HFF-Myc (cell line): ENCODE data around the gene PLEKHA3.

Experiments
- DNase-seq: peaks from one replicate; pipeline ENCODE4 v3.0.0-alpha.2; 2011; ENCODE audit warnings: low read depth; ENCODE audit errors: extremely low read depth
- H3K4me3 ChIP-seq: replicated peaks from 2 replicates; pipeline ENCODE4 v1.5.1; 2011; ENCODE audit warnings: low read depth, mild to moderate bottlenecking, control low read depth, low read length
- CTCF ChIP-seq: IDR thresholded peaks from 2 replicates; pipeline ENCODE4 v1.5.1; 2012; ENCODE audit warnings: mild to moderate bottlenecking, low read depth, low read length, control low read depth; ENCODE audit errors: missing control alignments

Gene PLEKHA3

DNA sequence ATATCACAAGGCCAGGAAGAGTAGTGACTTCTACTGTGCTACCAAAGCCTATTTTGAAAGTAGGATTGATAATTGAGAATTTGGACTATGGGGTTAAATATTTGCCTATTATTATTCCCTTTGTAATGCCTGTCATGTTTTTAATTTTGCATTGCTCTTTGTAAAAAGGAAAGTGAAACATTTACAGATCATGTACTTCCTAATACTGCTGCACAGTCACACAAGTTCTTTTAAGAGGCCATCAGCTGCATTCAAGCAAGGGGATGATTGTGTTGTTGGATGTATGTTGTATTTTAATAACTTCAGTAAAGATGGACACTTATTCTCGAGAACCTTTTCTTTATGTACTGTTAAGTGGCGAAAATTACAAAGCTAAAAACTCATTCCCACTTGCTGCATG, 70.1 kb downstream of the PLEKHA3 start:
- no peak for TF ChIP-seq CTCF
- DNase-seq, result no peak

GRCh38 chr2:178553047-178553446, 72.8 kb downstream of the PLEKHA3 start:
- no peak overlapping the region for H3K4me3 ChIP-seq
- no peak for TF ChIP-seq CTCF
- DNase-seq, result peak; percentile 41

More for the DNA sequence above, 70.1 kb downstream of the PLEKHA3 start:
- H3K4me3 ChIP-seq, result no peak overlapping the region
